HCT116 (cell line): ENCODE measurements around the gene SDK1. TPM values are rescaled to one million over a fixed set of nuclear protein-coding genes. Genes with fewer than 3 reads are reported as not detected.

Experiments used
- ATAC-seq: fragments of 200-7000 bp; cut with Tn5 transposase; 2 replicates; pipeline ENCODE4 v1.9.1; 2020; ENCODE audit warnings: mild to moderate bottlenecking, moderate library complexity
- BruUV-seq: library from RNA; stranded (reverse); fragments of 400-500 nt; replicated peaks from 2 replicates; lab custom pipeline; 2021; lab: Mats Ljungman, UMichigan
- CTCF ChIA-PET: fragments of 300-600 bp; sonication (Branson Sonifier 250); formaldehyde crosslinking; loops from one replicate; lab custom pipeline; 2021; ENCODE audit warnings: antibody characterized with exemption; lab: Charles Lee
- POLR2A ChIA-PET: fragments of 300-600, 350-600 bp; sonication (Branson Sonifier 250); formaldehyde crosslinking; loops from one replicate; lab custom pipeline; 2021; ENCODE audit warnings: antibody characterized with exemption; lab: Charles Lee
- RAD21 ChIA-PET, 2 experiments: fragments of 300-600 bp; sonication (Branson Sonifier 250); formaldehyde crosslinking; loops; one replicate each; lab custom pipeline; 2023; ENCODE audit warnings: low total read pairs in 2 of 2; ENCODE audit not compliant: uncharacterized antibody in 2 of 2, unreplicated experiment in 2 of 2, low non-redundant PET in 1 of 2; lab: Charles Lee
- DNase-seq: peaks from one replicate; pipeline ENCODE4 v3.0.0-alpha.2; 2010; ENCODE audit warnings: low read depth, low spot score
- H2AFZ ChIP-seq: fragments of 200-600 bp; shearing (Covaris generic), sonication (generic); 2 replicates; pipeline ENCODE4 v1.6.1; 2017; ENCODE audit warnings: low read depth, mixed run types, mixed read lengths, antibody characterized with exemption, low read length; ENCODE audit not compliant: poor library complexity, severe bottlenecking
- H3K27ac ChIP-seq: 2 replicates; pipeline ENCODE4 v1.5.1; 2012; ENCODE audit warnings: low read depth, low read length
- H3K27me3 ChIP-seq: fragments of 200-600 bp; sonication (generic); 2 replicates; pipeline ENCODE4 v1.6.1; 2016; ENCODE audit warnings: mixed run types, low read length, mixed read lengths; ENCODE audit not compliant: insufficient read depth
- H3K36me3 ChIP-seq, 2 experiments: fragments of 200-500 bp in 1 of 2; fragments of 200-600 bp in 1 of 2; sonication (Bioruptor generic) in 1 of 2; sonication (generic) in 1 of 2; 2 replicates each; pipeline versions ENCODE4 v1.5.1 to v1.6.1; 2014 to 2016; ENCODE audit warnings: low read length in 2 of 2, inconsistent platforms in 1 of 2, mixed read lengths in 1 of 2, mixed run types in 1 of 2; ENCODE audit not compliant: insufficient read depth in 2 of 2, control insufficient read depth in 1 of 2
- H3K4me1 ChIP-seq, 2 experiments: fragments of 200-600 bp in 1 of 2; sonication (generic) in 1 of 2; 2 replicates each; pipeline versions ENCODE4 v1.5.1 to v1.6.1; 2012 to 2017; ENCODE audit warnings: low read length in 2 of 2, inconsistent platforms in 1 of 2, mild to moderate bottlenecking in 1 of 2, mixed read lengths in 1 of 2, mixed run types in 1 of 2, moderate library complexity in 1 of 2; ENCODE audit not compliant: insufficient read depth in 2 of 2, control insufficient read depth in 1 of 2
- H3K4me2 ChIP-seq: fragments of 200-600 bp; sonication (generic); 2 replicates; pipeline ENCODE4 v1.6.1; 2017; ENCODE audit warnings: mixed run types, low read length, mixed read lengths
- H3K4me3 ChIP-seq, 2 experiments: fragments of 200-600 bp in 1 of 2; sonication (generic) in 1 of 2; replicated peaks in 1 of 2; 2 replicates each; pipeline ENCODE4 v1.5.1; 2011 to 2016; ENCODE audit warnings: low read length in 2 of 2, control low read depth in 1 of 2, low read depth in 1 of 2, mild to moderate bottlenecking in 1 of 2, mixed read lengths in 1 of 2, mixed run types in 1 of 2
- H3K79me2 ChIP-seq: fragments of 200-600 bp; sonication (generic); 2 replicates; pipeline ENCODE4 v1.6.1; 2017; ENCODE audit warnings: mild to moderate bottlenecking, mixed run types, low read length, moderate library complexity, mixed read lengths; ENCODE audit not compliant: insufficient read depth
- H3K9ac ChIP-seq: fragments of 200-600 bp; sonication (generic); 2 replicates; pipeline ENCODE4 v1.6.1; 2016; ENCODE audit warnings: low read length, mixed read lengths
- H3K9me2 ChIP-seq: fragments of 200-600 bp; sonication (generic), shearing (Covaris generic); 2 replicates; pipeline ENCODE4 v1.6.1; 2017; ENCODE audit warnings: mixed run types, mild to moderate bottlenecking, moderate library complexity; ENCODE audit not compliant: insufficient read depth
- H3K9me3 ChIP-seq, 2 experiments: fragments of 200-500 bp in 1 of 2; fragments of 200-600 bp in 1 of 2; sonication (Bioruptor generic) in 1 of 2; sonication (generic) in 1 of 2; 2 replicates each; pipeline ENCODE4 v1.6.1; 2014 to 2017; ENCODE audit warnings: low read length in 2 of 2, mixed read lengths in 2 of 2, inconsistent platforms in 1 of 2, low read depth in 1 of 2, mild to moderate bottlenecking in 1 of 2, mixed run types in 1 of 2, moderate library complexity in 1 of 2; ENCODE audit not compliant: control insufficient read depth in 1 of 2, insufficient read depth in 1 of 2
- H4K20me1 ChIP-seq: fragments of 200-600 bp; sonication (generic), shearing (Covaris generic); 2 replicates; pipeline ENCODE4 v1.6.1; 2017; ENCODE audit warnings: mixed run types, mild to moderate bottlenecking, moderate library complexity; ENCODE audit not compliant: insufficient read depth
- ATF3 ChIP-seq: IDR thresholded peaks from 2 replicates; pipeline ENCODE4 v1.6.1; 2012
- CBX3 ChIP-seq: IDR thresholded peaks from 2 replicates; pipeline ENCODE4 v1.6.1; 2012; ENCODE audit warnings: low read depth
- CEBPB ChIP-seq: IDR thresholded peaks from 2 replicates; pipeline ENCODE4 v1.6.1; 2012; ENCODE audit warnings: low read depth
- ELF1 ChIP-seq: IDR thresholded peaks from 2 replicates; pipeline ENCODE4 v1.6.1; 2012; ENCODE audit warnings: low read depth, borderline replicate concordance
- EZH2 ChIP-seq: fragments of 200-600 bp; sonication (generic); IDR thresholded peaks from 2 replicates; pipeline ENCODE4 v1.6.1; 2017; ENCODE audit warnings: antibody characterized with exemption, mixed run types
- EZH2phosphoT487 ChIP-seq: fragments of 200-600 bp; IDR thresholded peaks from 2 replicates; pipeline ENCODE4 v1.6.1; 2018; ENCODE audit warnings: antibody characterized with exemption, borderline replicate concordance
- JUND ChIP-seq: IDR thresholded peaks from 2 replicates; pipeline ENCODE4 v1.6.1; 2012
- POLR2A ChIP-seq: IDR thresholded peaks from 2 replicates; pipeline ENCODE4 v1.7.0; 2011; ENCODE audit warnings: borderline replicate concordance; ENCODE audit not compliant: insufficient read depth, insufficient read length; ENCODE audit errors: extremely low read depth
- POLR2AphosphoS5 ChIP-seq: IDR thresholded peaks from 2 replicates; pipeline ENCODE4 v1.6.1; 2011; ENCODE audit warnings: mild to moderate bottlenecking, low read depth, low read length, moderate library complexity
- RAD21 ChIP-seq: IDR thresholded peaks from 2 replicates; pipeline ENCODE4 v1.6.1; 2012; ENCODE audit warnings: low read depth, mild to moderate bottlenecking
- REST ChIP-seq: IDR thresholded peaks from 2 replicates; pipeline ENCODE4 v1.6.1; 2012; ENCODE audit warnings: low read depth
- SIN3A ChIP-seq: IDR thresholded peaks from 2 replicates; pipeline ENCODE4 v1.6.1; 2012; ENCODE audit warnings: low read depth
- SRF ChIP-seq: IDR thresholded peaks from 2 replicates; pipeline ENCODE4 v1.6.1; 2012; ENCODE audit warnings: low read depth
- TCF7L2 ChIP-seq: IDR thresholded peaks from 2 replicates; pipeline ENCODE4 v1.7.0; 2011; ENCODE audit warnings: borderline replicate concordance, inconsistent platforms; ENCODE audit not compliant: insufficient read depth, insufficient read length; ENCODE audit errors: extremely low read depth
- ZBTB33 ChIP-seq: IDR thresholded peaks from 2 replicates; pipeline ENCODE4 v1.6.1; 2011; ENCODE audit warnings: mild to moderate bottlenecking, low read length, moderate library complexity; ENCODE audit not compliant: insufficient replicate concordance; ENCODE audit errors: extremely low read depth
- ZFX ChIP-seq: fragments of 450-650 bp; IDR thresholded peaks from 2 replicates; pipeline ENCODE4 v1.6.1; 2017
- intact Hi-C: fragments of 100-400 bp; cut with micrococcal nuclease; formaldehyde crosslinking; loops from 2 replicates; pipeline ENCODE4 v1.10.0; 2022
- total RNA-seq: library from RNA; stranded (reverse); gene quantifications from one replicate; pipeline ENCODE4 v1.2.1, GENCODE V29; 2021; ENCODE audit not compliant: unreplicated experiment

Gene SDK1
- total RNA-seq, 1 experiment from 2014 or later: 0.05 TPM

- H4K20me1 ChIP-seq: no peaks in the 10 kb centered on the region; the same call in 1 of the 2 replicates
- H3K27me3 ChIP-seq: peaks cover 42% of the 10 kb centered on the region
- H3K4me2 ChIP-seq: no peak overlapping the region
- DNase-seq (no peak), ATAC-seq (no peak)
- ChIA-PET CTCF (no interaction called here), RAD21 (no interaction called here), POLR2A (no interaction called here)
- H3K27ac ChIP-seq: no peak overlapping the region
- no peak overlapping the region for H2AFZ ChIP-seq
- H3K79me2 ChIP-seq: no peaks in the 10 kb centered on the region
- H3K9me2 ChIP-seq: no peaks in the 10 kb centered on the region
- H3K9ac ChIP-seq: no peak overlapping the region
- no TSS peak for BruUV-seq
- intact Hi-C loops: no loop called here
- no peaks in the 10 kb centered on the region for H3K4me1 ChIP-seq
- H3K36me3 ChIP-seq: no peaks in the 10 kb centered on the region
- H3K9me3 ChIP-seq: no peaks in the 10 kb centered on the region
- no peak overlapping the region for H3K4me3 ChIP-seq
- TF ChIP-seq TCF7L2 (no peak), POLR2AphosphoS5 (no peak), JUND (no peak), REST (no peak), CEBPB (no peak), ELF1 (no peak), SRF (no peak), CBX3 (no peak), EZH2 (no peak), RAD21 (no peak), ATF3 (no peak), EZH2phosphoT487 (no peak), ZBTB33 (no peak), SIN3A (no peak), POLR2A (no peak), ZFX (no peak)
Measured at GRCh38 chr7:3356173-3356572, 55.1 kb downstream of the SDK1 start.
